HG03045 (cell line): ENCODE results near the gene KIAA0753.

ENCODE experiments used
- ATAC-seq: cut with Tn5 transposase; IDR thresholded peaks from one replicate; pipeline ENCODE4 v1.9.1; 2021; ENCODE audit warnings: mild to moderate bottlenecking, moderate library complexity; ENCODE audit not compliant: unreplicated experiment

Gene KIAA0753

GRCh38 chr17:6640536-6641246 is at the start of gene KIAA0753, which contains the start of gene TXNDC17:
Gene KIAA0753, minus strand, starts transcription at chr17:6640711. Its CDS starts 5,608 bp downstream, at chr17:6635103.
Gene TXNDC17, plus strand, starts transcription at chr17:6641060. Its CDS starts 23 bp downstream, at chr17:6641083.
- peak; percentile 80 for ATAC-seq

DNA sequence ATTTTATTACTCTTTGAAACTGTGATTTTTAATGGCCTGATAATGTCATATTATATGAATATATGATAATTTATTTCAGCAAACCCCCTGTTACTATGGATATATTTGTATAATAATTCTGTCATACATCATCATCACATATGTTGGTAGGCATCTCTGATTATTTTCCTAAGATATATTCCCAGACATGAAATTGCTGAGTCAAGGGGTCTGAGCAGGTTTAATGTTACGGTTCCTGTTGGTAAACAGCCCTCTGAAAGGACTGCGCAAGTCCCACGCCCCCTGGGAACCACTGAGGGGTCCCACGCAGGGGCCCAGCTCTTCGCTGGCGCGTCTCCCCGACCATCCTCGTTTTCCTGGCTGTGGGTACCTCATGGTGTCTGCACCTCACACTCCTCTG is 48.4 kb upstream of the KIAA0753 start:
- ATAC-seq = no peak

- no peak for ATAC-seq
These were observed 45.5 kb upstream of the KIAA0753 start for GRCh38 chr17:6686026-6686425.

- no peak for ATAC-seq
These were observed 44.6 kb upstream of the KIAA0753 start for GRCh38 chr17:6684881-6685767.

DNA sequence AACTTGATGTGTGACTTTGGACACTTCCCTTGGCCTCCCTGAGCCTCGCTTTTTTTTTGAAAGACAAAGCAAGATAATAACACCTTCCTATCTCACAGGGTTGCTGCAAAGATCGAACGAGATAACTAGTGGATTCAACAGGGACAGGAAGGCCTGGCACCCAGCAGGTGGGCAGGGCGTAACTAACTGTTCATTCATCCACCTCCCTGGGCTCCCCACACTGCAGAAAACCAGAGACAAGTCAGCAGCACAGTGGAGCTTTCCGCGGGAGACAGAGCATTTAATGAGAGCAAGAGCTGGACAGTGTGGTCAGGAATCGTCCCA is 43.9 kb upstream of the KIAA0753 start:
- no peak for ATAC-seq

GRCh38 chr17:6683730-6684459 is 43.4 kb upstream of the KIAA0753 start:
- ATAC-seq = no peak

DNA sequence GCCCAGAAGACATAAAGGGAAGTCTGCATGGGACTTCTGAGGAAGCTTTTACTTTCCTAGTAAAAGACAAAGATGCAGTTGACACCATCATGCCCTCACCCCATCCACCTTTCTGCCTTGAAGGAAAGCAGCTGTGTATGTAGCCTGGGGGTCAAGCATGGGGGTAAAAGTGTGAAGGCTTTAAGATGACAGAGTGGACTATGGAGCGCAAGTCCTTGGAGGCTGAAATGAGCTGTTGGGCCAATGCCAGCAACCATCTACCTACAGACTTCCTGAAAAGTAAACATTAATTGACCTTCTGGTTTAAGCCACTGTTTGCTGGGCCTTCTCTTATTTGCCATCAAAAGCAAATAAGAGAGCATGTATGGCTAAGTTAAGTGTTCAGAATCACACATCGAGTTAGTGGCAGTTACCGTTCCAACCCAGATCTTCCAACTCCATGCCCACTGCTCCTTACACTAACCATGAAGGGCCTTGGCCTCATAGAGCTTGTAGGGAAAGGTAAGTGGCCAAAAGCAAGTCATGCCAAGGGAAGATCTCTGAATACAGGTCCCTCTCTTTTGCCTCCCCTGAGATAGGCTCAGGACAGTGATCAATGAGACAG is 42.7 kb upstream of the KIAA0753 start:
- no peak for ATAC-seq

DNA sequence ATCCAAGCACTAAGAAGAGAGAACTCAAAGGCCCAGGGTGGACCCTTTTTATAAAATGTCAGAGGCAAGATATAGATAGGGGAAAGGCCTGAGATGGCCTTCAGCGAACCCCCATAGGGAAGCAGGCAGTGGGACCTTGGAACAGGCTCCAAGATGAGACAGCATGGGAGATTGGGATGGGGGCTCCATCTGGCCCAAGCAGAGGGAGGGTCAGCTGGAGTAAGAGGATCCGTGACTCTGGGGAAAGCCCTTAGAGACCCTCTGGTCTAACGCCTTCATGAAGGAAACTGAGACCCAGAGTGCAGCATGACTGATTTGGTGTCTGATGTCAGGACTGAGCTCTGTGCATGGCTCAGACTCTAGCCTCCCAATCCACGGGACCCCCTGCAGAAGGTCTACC is 41.8 kb upstream of the KIAA0753 start:
- no peak for ATAC-seq

GRCh38 chr17:6681671-6682070 is 41.2 kb upstream of the KIAA0753 start:
- no peak for ATAC-seq

DNA sequence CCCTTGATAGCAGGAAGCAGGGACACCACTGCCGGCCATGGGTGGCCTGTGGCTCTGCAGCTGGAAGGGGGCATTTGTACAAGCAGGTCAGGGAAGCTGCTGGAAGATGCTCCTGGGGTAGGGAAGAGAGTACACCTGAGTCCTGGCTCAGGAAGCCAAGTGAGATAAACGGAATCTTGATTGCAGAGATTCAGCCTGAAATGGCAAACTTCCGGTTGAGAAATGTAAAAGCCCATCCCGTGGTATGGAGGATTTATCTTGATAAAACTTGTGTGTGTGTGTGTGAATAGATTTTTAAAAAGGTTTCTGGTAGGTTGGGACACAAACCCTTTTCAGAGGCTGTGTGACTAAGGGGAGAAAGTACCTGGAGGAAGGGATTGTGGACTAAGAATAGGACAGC is 40.7 kb upstream of the KIAA0753 start:
- no peak for ATAC-seq

DNA sequence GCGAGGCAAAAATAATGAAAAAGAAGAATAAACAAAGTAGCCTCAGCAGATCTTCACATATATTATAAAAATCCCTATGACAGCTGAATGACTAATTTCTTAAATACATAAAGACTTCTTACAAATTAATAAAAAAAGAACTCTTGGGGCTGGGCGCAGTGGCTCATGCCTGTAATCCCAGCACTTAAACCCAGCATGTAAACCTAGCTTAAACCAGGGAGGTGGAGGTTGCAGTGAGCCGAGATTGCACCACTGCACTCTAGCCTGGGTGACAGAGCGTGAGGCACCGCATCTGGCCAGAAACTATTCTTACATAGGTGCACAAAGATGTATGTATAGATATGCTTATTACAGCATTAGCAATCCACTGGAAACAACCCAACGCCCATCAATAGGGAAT is 38.7 kb upstream of the KIAA0753 start:
- ATAC-seq = no peak

DNA sequence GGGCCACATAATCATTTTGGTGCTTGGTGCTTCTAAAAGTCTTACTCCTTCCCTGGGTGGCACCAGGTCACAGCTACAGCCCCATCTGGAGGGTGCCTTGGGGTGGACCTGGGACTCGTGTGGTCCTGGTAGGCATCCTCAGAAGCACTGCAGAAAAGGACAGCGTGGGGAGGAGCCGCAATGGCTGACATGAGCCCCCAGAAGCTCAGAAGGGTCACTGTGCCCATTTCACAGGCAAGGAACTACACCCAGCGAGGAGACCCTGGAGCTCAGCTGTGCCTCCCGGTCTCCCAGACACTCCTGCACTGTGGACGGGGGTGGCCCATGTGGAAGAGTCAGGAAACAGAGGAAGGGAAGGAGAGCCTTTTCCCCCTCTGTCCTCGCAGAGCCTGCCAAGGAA is 37.4 kb upstream of the KIAA0753 start:
- ATAC-seq = no peak

GRCh38 chr17:6677158-6677831 is 36.8 kb upstream of the KIAA0753 start:
- no peak for ATAC-seq

- ATAC-seq = no peak
These were observed 36.3 kb upstream of the KIAA0753 start for GRCh38 chr17:6676802-6677157.

GRCh38 chr17:6675201-6675825 is 34.8 kb upstream of the KIAA0753 start:
- ATAC-seq = no peak

GRCh38 chr17:6674586-6674985 is 34.1 kb upstream of the KIAA0753 start:
- no peak for ATAC-seq

GRCh38 chr17:6671431-6671830 is 30.9 kb upstream of the KIAA0753 start:
- no peak for ATAC-seq

DNA sequence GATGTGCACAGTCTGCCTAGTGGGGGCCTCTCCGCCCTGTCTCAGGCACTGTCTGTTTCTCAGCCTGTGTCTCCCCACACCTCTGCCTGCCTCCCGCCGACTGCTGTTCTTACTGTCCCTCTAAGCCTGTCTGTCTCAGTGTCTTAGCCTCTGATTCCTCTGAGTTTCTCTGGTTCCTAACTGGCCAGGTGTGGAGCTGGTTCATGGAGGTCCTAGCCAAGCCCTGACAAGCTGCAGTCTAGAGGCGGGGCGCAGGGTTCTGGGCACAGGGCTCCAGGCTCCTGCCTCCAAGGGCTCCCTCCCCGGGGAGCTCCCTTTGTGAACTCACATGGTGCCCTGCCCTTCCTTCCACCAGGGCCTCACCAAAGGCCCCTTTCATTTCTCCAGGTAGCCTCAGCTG is 30.5 kb upstream of the KIAA0753 start:
- ATAC-seq = no peak

DNA sequence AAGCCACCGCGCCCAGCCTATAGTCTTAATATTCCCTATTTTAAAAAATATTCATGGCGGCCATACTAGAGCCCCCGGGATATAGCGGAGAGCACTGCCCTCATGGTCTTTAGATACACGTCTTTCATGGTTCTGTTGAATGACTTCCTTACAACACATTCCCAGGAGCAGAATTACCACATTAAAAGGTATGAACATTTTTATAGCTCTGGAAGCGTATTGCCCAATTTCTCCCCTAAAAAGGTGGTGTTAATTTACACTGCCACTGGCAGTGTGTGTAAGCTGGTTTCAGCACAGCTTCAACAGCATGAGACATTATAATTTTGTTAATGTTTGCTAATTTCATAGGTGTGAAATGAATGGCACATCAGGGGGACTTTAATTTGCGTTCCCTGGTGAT is 30.1 kb upstream of the KIAA0753 start:
- no peak for ATAC-seq
